Smooth muscle cell (in vitro differentiated cells): ENCODE data around the gene ITIH1. TPM values are rescaled to one million over a fixed set of nuclear protein-coding genes. Genes with fewer than 3 reads are reported as not detected.

ENCODE experiments used
- DNase-seq: peaks from one replicate; lab custom pipeline; 2025; ENCODE audit not compliant: unreplicated experiment; lab: John Stamatoyannopoulos, UW
- H2AFZ ChIP-seq: fragments of 200-600 bp; sonication (generic); 2 replicates; pipeline ENCODE4 v1.6.0; 2016; ENCODE audit warnings: antibody characterized with exemption, low read depth, mild to moderate bottlenecking
- H3F3A ChIP-seq: fragments of 200-600 bp; sonication (generic); 2 replicates; pipeline ENCODE4 v1.6.0; 2017; ENCODE audit warnings: antibody characterized with exemption, low read depth
- H3K27ac ChIP-seq: fragments of 200-600 bp; sonication (generic); 2 replicates; pipeline ENCODE4 v1.5.1; 2016; ENCODE audit warnings: low read depth, mild to moderate bottlenecking
- H3K27me3 ChIP-seq: fragments of 200-600 bp; sonication (generic); 2 replicates; pipeline ENCODE4 v1.6.1; 2016; ENCODE audit warnings: low read depth, mild to moderate bottlenecking
- H3K36me3 ChIP-seq: fragments of 200-600 bp; sonication (generic); 2 replicates; pipeline ENCODE4 v1.5.1; 2016; ENCODE audit warnings: low read depth
- H3K4me1 ChIP-seq: fragments of 200-600 bp; sonication (generic); 2 replicates; pipeline ENCODE4 v1.5.1; 2016; ENCODE audit warnings: low read depth
- H3K4me2 ChIP-seq: fragments of 200-600 bp; sonication (generic); 2 replicates; pipeline ENCODE4 v1.6.0; 2016; ENCODE audit warnings: mild to moderate bottlenecking
- H3K4me3 ChIP-seq: fragments of 200-600 bp; sonication (generic); 2 replicates; pipeline ENCODE4 v1.5.1; 2016; ENCODE audit warnings: mild to moderate bottlenecking
- H3K79me2 ChIP-seq: fragments of 200-600 bp; sonication (generic); 2 replicates; pipeline ENCODE4 v1.6.0; 2016; ENCODE audit warnings: low read depth, mild to moderate bottlenecking
- H3K9ac ChIP-seq: fragments of 200-600 bp; sonication (generic); 2 replicates; pipeline ENCODE4 v1.6.0; 2016; ENCODE audit warnings: low read depth
- H3K9me3 ChIP-seq: fragments of 200-600 bp; sonication (generic); replicated peaks from 2 replicates; pipeline ENCODE4 v1.5.1; 2016; ENCODE audit warnings: low read depth
- H4K20me1 ChIP-seq: fragments of 200-600 bp; sonication (generic); 2 replicates; pipeline ENCODE4 v1.6.0; 2016; ENCODE audit warnings: low read depth
- CTCF ChIP-seq: fragments of 200-600 bp; sonication (generic); IDR thresholded peaks from 2 replicates; pipeline ENCODE4 v1.5.1; 2017; ENCODE audit warnings: borderline replicate concordance, mild to moderate bottlenecking, antibody characterized with exemption; ENCODE audit not compliant: insufficient read depth, poor library complexity, severe bottlenecking
- WGBS: methylation state at CpG from one replicate; pipeline ENCODE4 v1.1.7; 2016; ENCODE audit warnings: low lambda C conversion rate; 5-methylcytosine and 5-hydroxymethylcytosine counted together
- polyA plus RNA-seq: library from polyadenylated mRNA; unstranded; fragments of >200 nt; fragmentation: Nextera tagmentation; extraction: Ambion mirVana; gene quantifications from 2 replicates; pipeline ENCODE4 v1.2.1, GENCODE V29; 2016
- total RNA-seq: library from RNA; depleted of rRNA; stranded (reverse); fragments of >200 nt; gene quantifications from 2 replicates; pipeline ENCODE4 v1.2.3, GENCODE V29; 2014

The ITIH1 gene
- total and polyA plus RNA-seq, 2 experiments from 2014 or later: not detected

DNA sequence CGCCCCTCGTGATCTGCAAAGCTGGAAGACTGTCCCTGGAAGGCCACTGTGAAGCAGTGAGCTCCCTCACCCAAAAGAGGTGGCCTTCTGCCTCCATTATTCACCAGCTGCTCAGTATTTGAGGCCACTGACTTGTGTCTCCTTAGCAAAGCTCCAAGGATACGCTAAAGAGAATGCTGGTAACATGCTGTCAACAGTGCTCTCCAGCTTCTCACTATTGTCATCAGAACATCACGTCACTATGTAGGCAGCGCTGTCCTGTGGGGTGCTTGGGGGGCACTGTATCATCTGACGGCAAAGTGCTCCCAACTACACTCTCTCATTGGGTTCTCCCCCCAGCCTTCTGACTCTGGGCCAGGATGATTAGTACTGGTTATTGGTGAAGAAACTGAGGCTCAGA, 38.8 kb downstream of the ITIH1 start:
- no peaks in the 10 kb centered on the region for H3K4me1 ChIP-seq
- TF ChIP-seq CTCF: no peak
- no peak overlapping the region for H3K4me3 ChIP-seq
- no peaks in the 10 kb centered on the region for H3F3A ChIP-seq
- no peak overlapping the region for H3K27ac ChIP-seq
- H3K9ac ChIP-seq: no peak overlapping the region
- no peaks in the 10 kb centered on the region for H4K20me1 ChIP-seq
- no peaks in the 10 kb centered on the region for H3K9me3 ChIP-seq
- no peaks in the 10 kb centered on the region for H3K27me3 ChIP-seq
- H3K36me3 ChIP-seq: no peaks in the 10 kb centered on the region
- no peaks in the 10 kb centered on the region for H3K79me2 ChIP-seq
- no peak overlapping the region for H3K4me2 ChIP-seq
- H2AFZ ChIP-seq: no peak overlapping the region
- WGBS: 91% methylated on average over 6 of the region's 6 CpGs
- no peak for DNase-seq

DNA sequence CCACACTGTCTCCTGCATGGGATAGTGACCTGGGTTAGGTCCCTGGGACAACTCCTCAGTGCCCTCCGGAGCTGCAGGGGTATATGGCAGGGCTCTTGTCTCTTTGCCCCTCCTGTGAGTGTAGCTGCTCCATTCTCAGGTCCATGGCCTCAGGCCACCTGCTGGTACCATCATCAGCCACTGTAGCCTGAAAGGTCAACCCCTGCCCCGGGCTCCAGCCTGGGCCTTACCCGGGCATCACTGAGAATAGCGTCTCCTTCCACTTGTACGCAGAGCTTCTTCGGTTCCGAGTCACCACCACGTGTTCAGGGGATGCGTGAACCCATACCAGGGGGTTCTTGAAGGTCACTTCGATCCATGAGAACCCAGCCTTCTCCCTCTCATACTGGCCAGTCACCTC, 39.3 kb downstream of the ITIH1 start:
- H3K4me1 ChIP-seq: no peaks in the 10 kb centered on the region
- H3K79me2 ChIP-seq: no peaks in the 10 kb centered on the region
- TF ChIP-seq CTCF: no peak
- no peak overlapping the region for H2AFZ ChIP-seq
- no peaks in the 10 kb centered on the region for H3K27me3 ChIP-seq
- H4K20me1 ChIP-seq: no peaks in the 10 kb centered on the region
- H3F3A ChIP-seq: no peaks in the 10 kb centered on the region
- WGBS: 95% methylated on average over 10 of the region's 10 CpGs
- H3K4me2 ChIP-seq: no peak overlapping the region
- no peaks in the 10 kb centered on the region for H3K9me3 ChIP-seq
- H3K36me3 ChIP-seq: no peaks in the 10 kb centered on the region
- no peak overlapping the region for H3K27ac ChIP-seq
- H3K9ac ChIP-seq: no peak overlapping the region
- H3K4me3 ChIP-seq: no peak overlapping the region
- DNase-seq: no peak

- no peaks in the 10 kb centered on the region for H3K36me3 ChIP-seq
- H3K79me2 ChIP-seq: no peaks in the 10 kb centered on the region
- no peaks in the 10 kb centered on the region for H3K4me1 ChIP-seq
- no peaks in the 10 kb centered on the region for H4K20me1 ChIP-seq
- TF ChIP-seq CTCF: no peak
- 95% methylated on average over 10 of the region's 10 CpGs for WGBS
- H3K27ac ChIP-seq: no peak overlapping the region
- H3K9ac ChIP-seq: no peak overlapping the region
- H3K4me3 ChIP-seq: no peak overlapping the region
- no peak overlapping the region for H3K4me2 ChIP-seq
- DNase-seq: no peak
- H3K9me3 ChIP-seq: no peaks in the 10 kb centered on the region
- no peak overlapping the region for H2AFZ ChIP-seq
- H3F3A ChIP-seq: no peaks in the 10 kb centered on the region
- H3K27me3 ChIP-seq: no peaks in the 10 kb centered on the region
These were observed 39.8 kb downstream of the ITIH1 start for GRCh38 chr3:52817221-52817620.

DNA sequence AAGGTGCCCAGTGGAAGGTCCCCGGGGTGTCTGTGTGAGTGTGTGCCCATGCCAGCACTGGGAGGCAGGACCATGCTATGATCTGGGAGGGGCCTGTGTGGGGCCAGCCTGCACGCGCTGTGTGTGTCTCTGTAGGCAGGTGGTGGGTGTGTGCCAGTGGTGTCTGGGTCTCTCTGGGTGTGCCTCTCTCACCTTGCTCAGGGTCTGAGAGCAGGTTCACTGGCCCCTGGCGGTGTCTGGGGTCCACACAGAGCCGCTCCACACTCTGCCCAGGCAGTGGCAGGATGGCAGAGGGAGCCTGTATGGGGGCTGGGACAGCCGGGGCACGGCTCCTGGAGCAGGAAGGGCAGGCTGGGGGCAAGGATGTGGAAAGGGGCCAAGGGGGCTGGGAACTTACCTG, 40.5 kb downstream of the ITIH1 start:
- H3K4me3 ChIP-seq: no peak overlapping the region
- TF ChIP-seq CTCF: no peak
- H3K27ac ChIP-seq: no peak overlapping the region
- H3K27me3 ChIP-seq: no peaks in the 10 kb centered on the region
- no peaks in the 10 kb centered on the region for H4K20me1 ChIP-seq
- no peaks in the 10 kb centered on the region for H3K79me2 ChIP-seq
- H3K9me3 ChIP-seq: no peaks in the 10 kb centered on the region
- H3F3A ChIP-seq: no peaks in the 10 kb centered on the region
- no peak for DNase-seq
- no peak overlapping the region for H3K4me2 ChIP-seq
- H2AFZ ChIP-seq: no peak overlapping the region
- no peak overlapping the region for H3K9ac ChIP-seq
- WGBS: 98% methylated on average over 7 of the region's 7 CpGs
- no peaks in the 10 kb centered on the region for H3K4me1 ChIP-seq
- no peaks in the 10 kb centered on the region for H3K36me3 ChIP-seq
